CD4-positive, alpha-beta T cell treated with Interleukin-4 for 4 hours (primary cell): ENCODE results near the gene SUN2.
A peak's percentile ranks its signal among the peaks of the same experiment; 100 is the strongest.

Experiments used
- DNase-seq: peaks from one replicate; pipeline ENCODE4 v3.0.0-alpha.2; 2020

The SUN2 gene

GRCh38 chr22:38777087-38777671, 21.4 kb upstream of the SUN2 start:
- no peak for DNase-seq

- no peak for DNase-seq
These were observed 20.3 kb upstream of the SUN2 start for GRCh38 chr22:38776086-38776485.

DNA sequence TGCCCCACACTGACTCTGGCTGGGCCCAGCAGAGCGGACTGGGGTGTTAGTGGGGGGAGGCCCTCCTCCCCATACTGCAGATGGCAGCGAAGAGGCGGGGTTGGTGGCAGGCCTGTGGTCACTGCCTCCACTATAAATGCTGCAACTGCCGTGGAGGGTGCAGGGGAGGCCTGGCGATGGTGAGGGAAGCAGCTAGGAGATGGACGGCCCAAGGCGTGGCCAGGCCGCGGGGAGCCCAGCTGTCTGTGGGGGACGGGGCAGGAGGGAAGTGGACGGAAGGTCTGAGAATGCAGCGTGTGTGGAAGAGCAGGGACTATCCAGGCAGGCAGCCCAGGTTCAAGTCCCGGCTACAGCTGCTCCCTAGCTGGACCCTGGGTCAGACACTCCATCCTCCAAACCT, 19.9 kb upstream of the SUN2 start:
- no peak for DNase-seq

DNA sequence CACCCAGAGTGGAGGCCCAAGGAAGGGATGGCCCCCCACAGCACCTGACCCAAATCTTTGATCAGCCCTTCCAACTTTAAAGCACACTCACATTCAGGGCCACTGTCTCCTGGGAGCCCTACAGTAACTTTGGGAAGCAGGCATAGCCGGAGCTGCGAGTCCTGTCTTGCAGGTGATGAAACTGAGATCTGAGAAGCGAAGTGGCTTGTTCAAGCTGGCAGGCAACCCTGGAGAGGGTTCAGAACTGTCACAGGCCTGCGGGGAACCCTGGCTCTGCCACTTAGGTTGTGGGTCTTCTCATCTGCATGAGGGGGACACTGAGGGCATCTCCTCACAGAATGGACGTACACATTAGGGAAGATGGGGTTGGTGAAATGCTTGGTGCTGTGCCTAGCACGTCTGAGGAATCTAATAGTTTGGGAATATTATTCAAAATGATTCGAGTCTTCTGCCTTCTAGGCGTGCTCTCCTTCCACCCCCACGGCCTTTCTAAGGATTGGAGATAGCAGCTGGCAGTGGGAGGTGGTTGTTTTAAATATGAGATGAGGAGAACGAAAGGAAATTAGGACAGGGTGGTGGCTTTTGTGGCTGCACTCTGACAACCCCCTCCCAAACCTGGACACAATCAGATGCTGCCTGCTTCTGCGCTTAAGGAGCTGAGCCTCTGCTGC, 18.8 kb upstream of the SUN2 start:
- DNase-seq, result no peak

DNA sequence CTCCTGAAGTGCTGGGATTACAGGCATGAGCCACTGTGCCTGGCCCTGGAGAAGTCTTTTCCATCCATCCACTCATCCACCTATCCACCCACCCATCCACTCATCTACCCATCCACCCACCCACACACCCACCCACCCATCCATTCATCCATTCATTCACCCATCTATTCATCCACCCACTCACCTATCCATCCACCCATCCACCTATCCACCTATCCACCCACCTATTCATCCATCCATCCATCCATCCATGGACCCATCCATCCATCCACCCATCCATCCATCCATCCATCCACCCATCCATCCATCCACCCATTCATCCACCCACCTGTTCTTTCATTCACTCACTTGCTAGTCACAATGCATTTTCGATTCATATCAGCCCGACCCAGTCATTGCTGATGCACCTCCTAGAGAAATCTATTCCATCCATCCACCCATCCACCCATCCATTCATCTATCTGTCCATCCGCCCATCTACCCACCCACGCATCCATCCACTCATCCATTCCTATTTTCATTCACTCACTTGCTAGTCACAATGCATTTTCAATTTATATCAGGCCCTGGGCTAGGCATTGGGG, 17.7 kb upstream of the SUN2 start:
- no peak for DNase-seq

- no peak for DNase-seq
These were observed 16.8 kb upstream of the SUN2 start for GRCh38 chr22:38772623-38772873.

- no peak for DNase-seq
These were observed 14.6 kb upstream of the SUN2 start for GRCh38 chr22:38770257-38770949.

GRCh38 chr22:38768036-38768435, 12.2 kb upstream of the SUN2 start:
- no peak for DNase-seq

DNA sequence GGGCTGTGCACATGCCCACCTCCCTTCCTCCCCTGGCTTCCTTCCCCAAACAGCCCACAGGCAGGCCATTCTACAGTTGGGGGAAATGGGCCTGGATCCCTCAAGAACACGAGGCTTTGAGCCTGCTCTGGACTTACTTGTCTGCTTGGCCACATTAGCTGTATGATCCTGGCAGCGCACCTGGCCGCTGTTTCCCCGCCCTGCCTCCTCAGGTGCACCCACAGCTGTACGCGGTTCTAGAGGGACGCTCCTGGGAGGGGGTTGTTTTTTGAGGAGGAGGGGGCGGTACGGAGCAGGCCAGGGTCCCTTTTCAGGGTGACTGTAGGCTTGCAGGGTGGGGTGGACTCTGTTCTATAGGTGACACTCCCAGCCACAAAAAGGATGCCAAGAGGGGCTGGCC, 11.5 kb upstream of the SUN2 start:
- DNase-seq, result no peak

DNA sequence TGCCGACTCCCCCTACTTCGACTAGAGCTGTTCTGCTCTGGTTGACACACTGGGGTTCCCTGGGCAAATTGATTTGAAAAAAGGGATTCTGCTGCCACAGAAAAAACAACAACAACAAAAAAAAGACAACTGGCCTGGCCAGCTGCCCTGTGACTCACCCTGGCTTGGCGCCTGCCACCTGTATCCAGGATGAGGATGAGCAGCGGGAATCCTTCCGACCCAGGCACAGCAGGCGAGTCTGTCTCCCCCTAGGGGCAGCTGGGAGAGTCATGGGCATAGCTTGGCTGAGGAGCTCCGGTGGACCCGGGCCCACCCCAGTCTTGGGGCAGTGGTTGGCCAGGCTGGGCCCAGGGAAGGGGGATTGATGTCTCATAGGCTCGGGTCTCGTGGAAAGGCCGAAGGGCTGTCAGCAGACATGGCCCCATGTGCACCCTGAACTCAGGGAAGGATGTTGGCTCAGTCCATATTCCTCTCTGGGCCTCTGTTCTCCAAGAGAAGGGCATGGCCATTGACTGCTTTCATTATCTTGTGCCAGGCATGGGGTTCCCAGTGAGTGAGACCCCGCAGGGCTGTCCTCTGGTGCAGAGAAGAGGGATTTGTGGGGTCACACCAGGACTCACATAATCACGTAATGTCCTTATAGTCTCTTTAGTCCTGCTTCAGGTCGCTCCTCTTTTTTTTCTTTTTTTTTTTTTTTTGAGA, 10.4 kb upstream of the SUN2 start:
- DNase-seq, result peak; percentile 52

DNA sequence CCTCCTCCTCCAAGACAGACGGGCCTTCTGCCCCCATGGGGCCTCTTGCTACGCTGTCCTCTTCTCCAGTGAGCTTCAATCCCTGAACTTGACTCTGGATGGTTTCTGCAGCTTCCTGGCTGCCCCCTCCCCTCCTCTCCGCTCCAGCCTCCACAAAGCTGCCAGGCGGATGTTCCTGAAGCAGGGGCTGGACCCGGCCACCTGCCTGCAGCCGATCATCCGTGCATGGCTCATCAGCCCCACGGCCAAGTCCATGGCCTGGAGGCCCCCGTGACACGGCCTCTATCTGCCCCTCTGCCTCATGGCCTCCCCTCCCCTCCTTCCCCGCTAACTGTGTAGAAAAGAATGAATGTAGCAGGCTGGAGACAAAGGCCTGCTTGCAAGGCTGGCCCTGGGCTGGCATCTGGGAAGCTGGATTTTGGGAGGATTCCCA, 6.8 kb upstream of the SUN2 start:
- DNase-seq, result no peak

DNA sequence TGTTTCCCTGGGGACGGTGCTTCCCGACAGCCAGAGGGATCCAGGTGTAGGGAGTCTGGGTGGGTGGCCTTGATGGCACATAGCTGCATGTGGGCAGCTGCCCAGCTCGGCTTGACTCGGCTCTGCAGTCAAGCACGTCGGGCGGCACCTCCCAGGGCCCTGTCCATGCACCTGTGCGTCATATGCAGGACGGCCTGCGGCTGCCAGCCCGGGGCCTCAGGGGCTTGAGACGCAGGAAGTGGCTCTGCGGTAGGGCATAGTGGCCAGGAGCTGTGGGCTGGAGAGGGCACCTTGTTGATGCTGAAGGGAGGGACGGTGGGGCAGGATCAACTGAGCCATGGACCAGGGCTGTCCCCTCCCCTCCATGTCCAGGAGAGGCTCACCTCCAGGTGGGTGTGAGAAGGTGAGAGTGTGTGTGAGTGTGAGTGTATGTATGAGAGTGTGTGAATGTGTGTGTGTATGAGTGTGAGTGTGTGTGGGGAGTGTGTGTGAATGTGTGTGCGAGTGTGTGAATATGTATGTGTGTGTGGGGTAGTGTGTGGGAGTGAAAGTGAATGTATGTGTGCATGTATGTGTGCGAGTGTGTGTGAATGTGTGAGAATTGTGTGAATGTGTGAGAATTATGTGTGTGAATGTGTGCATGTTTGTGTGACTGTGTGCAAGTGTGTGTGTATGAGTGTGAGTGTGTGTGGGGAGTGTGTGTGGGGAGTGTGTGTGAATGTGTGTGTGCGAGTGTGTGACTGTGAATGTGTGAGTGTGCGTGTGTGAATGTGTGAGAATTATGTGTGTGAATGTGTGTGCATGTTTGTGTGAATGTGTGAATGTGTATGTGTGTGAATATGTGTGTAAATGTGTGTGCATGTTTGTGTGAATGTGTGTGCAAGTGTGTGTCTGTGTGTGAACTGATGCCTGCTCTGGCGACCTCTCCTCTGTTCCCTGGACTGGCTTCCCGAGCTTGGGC, 5.7 kb upstream of the SUN2 start:
- DNase-seq, result no peak

DNA sequence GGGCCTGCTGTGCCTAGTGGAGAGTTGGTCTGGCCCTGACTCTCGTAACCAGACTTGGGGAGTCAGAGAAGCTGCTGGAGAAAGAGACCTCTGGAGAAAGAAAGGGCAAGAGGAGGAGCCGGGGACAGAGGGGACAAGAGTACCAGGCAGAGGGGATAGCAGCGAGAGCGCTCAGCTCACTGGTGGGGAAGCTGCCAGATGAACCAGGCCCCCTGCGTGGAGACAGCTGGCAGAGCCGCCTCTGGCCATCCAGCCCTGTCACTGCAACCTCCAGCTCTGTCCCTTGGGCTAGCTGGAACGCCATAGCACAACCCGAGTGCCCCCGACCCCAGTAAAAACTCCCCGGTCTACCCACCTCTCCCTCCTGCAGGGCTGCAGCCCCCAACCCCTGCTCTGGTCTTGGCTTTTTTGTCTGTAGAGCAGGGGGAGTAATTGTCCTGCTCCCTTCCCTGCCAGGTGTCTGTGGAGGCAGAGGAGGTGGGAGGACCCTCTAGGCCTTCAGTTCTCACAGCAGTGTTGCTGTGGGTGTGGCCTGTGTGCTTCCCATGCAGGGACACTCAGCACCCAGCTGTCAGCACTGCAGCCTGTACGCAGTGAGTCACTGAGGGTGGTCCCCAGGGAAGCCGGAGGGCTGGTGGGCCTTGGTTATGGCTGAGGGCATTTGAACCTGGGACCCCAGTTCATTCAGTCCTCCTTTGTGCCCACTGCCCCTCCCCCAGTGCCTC, 4.8 kb upstream of the SUN2 start:
- no peak for DNase-seq

DNA sequence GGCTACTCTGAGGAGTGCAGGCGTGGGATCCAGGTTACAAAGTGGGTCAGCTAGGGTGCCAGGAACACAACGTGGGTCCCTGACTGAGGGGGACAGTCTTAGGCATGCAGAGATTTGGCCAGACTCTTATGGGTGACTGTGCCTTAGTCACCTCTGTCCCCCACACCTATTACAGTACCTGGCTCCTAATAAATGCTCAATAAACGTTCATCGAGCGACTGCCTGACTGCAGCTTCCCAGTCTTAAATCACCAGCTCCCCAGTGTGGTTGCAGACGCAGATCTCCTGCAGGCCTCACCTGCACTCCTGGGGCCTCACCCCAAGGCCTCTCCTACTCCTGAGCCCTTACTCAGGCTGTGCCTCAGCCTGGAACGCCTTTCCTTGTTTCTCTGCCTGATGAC, 3.2 kb upstream of the SUN2 start:
- no peak for DNase-seq

DNA sequence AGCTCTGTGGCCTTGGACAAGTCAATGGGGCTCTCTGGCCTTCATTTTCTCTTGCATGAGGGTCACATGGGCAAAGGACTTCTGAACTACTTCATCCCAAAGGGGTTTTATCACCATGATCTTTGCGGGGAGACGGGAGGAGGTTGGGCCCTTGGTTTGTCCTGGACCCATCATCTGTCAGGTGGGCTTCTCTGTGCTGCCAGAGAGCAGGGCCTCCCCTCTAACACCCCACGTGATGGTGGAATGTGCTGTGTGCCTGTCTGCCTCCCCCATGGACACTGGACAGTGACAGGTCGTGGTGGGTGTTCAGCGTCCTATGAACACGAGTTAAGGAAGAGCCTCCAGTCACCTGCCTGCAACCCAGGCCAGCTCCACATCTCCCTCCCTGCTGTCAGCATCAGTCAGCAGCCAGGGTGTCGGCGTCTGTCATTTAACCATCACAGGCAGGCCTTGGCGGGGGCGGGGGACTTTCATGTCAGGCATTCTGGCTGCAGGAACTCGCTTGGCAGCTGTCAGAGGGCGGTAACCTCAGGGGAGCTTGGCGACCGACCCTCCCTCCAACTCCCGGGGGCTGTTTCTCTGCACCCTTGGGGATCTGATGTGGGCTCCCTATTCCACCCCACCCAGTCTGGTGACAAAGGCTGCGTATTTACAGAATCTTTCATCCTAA, 2.6 kb upstream of the SUN2 start:
- DNase-seq, result peak; percentile 67

DNA sequence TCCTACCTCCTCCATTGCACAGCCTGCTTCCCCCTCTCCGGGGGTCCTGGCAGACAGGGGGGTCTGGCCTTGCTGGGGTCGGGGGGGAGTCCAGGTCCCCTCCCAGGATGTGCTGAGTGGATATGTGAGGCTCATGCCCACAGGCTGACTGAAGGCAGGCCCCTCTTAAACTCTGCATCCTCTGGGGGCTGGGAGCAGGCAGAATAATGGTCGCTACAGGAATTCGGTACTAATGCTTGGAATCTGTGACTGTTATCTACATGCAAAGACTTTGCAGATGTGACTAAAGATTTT, 1.6 kb upstream of the SUN2 start:
- DNase-seq, result no peak

GRCh38 chr22:38756711-38757463, 1.1 kb upstream of the SUN2 start:
- peak; percentile 32 for DNase-seq

GRCh38 chr22:38755155-38755910, 465 bp downstream of the SUN2 start:
- DNase-seq, result no peak

GRCh38 chr22:38754751-38755154, 1.0 kb downstream of the SUN2 start:
- DNase-seq, result no peak
